T-helper 2 cell (primary cell): ENCODE data around the gene SPOCK2.

Source experiments
- DNase-seq, 5 experiments: peaks; one replicate each; pipeline versions ENCODE4 v3.0.0 to v3.0.0-alpha.2; 2012 to 2022

The SPOCK2 gene

DNA sequence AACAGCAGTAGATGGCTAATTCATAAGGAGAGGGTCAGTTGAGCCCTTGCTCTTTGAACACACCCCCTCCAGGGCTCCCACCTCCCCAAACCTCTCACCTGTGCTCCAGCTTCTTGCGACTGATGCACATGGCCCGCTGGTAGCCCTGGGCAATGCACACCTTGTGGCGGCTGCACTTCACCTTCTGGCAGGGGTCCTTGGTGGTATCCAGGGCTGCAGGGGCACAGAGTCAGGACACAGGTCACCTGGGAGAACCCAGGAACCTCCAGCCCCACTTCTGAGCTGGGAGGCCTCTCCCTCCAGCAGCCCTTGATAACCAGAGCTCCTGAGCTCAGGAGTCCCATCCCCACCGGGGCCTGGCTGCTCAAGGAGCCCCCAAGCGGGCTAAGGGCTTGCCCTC is 16.3 kb downstream of the SPOCK2 start:
- no peak for DNase-seq

GRCh38 chr10:72069751-72070526 is 18.4 kb downstream of the SPOCK2 start:
- DNase-seq: no peak

GRCh38 chr10:72068901-72069446 is 19.4 kb downstream of the SPOCK2 start:
- DNase-seq: no peak

GRCh38 chr10:72068126-72068765 is 20.1 kb downstream of the SPOCK2 start:
- DNase-seq: no peak

- no peak for DNase-seq
These were observed 20.8 kb downstream of the SPOCK2 start for GRCh38 chr10:72067463-72068125.

DNA sequence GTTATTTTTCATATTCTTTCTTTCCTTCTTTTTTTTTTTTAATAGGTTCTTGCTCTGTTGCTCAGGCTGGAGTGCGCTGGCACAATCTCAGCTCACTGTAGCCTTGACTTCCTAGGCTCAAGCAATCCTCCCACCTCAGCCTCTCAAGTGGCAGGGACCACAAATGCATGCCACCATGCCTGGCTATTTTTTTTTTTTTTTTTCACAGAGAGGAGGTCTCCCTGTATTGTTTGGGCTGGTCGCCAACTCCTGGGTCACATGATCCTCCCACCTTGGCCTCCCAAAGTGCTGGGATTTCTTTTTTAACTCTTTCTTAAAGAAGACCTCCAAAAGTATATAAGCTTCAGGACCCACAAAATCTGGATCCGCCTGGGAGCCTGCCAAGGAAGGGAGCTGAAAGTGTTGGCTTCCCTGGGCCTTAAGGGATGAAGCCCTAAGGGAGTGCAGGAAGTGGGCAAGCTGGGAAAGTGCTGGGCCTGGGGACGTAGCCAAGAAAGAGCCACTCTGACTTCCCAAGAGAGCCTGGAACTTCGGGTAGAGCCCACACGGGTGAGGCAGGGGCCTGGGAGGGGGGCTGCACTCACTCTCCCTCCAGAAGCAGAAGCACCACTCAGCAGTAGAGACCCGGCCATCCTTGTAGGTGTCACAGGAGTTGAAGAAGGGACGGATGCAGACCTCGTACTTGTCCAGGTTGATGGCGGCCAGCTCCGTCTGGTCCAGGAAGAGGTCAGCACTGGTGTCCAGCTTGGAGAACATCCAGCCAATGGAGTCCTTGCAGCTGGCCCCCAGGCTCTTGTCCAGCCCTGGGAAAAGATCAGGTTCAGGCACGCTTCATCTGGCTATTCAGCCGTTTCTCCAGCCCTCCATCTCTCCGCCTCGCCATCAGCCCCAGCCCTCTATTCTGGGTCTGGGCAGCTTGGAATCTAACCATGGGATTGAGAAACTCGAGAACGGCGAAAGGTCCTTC is 21.8 kb downstream of the SPOCK2 start:
- no peak for DNase-seq

DNA sequence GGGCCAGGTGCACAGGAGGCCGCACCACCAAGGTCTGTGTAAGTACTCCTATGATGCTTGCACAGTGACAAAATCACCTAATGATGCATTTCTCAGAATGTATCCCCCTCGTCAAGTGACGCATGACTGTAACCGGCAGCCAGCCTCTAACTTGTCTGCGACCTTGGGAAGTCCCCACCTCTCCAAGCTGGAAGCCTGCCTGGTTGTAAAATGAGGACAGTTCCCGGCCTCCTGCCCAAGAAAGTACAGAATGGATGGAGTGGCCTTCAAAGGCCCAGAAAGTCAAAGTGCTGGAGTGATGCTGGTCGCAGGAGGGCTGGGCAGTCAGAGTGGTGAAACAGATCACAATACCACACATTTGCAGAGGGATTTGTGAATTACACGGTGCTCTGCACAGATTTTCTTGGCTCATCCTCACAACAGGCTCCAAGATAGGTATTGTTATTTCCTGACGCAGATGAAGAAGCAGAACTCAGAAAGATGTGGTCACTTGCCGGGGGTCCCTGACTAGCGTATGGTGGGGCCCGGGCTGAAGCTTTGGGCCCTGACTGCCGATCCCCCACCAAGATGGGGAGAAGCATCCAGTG is 22.8 kb downstream of the SPOCK2 start:
- no peak for DNase-seq

- DNase-seq: no peak
These were observed 24.5 kb downstream of the SPOCK2 start for GRCh38 chr10:72063703-72064391.

- no peak for DNase-seq
These were observed 25.3 kb downstream of the SPOCK2 start for GRCh38 chr10:72062832-72063702.

DNA sequence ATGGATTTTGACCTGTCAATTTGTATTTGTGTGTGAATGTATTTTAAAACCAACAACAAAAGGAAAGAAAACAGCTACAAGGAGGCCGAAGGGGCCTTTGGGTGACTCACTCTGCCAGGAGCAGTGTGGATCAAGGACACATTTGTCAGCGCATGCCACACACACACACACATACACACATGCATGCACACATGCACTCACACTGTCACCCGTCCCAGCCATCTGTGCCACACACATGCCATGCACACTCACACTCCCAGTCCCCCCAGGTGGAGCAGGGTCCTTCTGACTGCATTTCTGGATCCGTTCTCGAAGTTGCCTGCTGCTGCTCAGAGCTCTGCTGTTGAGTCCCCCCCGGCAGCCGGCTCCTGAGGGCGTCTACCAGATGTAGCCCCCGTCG is 26.0 kb downstream of the SPOCK2 start:
- no peak for DNase-seq

DNA sequence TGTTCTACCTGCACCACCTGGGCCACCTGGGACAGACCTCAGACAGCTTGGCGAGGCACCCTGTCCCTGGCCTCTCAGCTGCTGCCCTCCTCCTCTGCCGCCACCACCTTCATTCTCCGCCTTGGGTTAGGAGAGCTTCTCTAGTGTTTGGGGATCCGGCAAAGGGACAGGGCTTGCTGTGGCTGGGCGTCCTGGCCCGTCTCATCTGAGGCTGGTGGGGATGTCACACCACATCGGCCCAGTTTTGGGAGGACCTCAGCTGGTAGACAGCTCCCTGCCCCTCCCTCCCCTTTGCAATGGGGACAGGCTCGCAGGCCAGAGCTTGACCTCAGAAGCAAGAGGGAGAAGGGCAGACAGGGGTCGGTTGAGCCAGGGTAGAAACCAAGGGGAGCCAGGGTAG is 26.4 kb downstream of the SPOCK2 start:
- no peak for DNase-seq

GRCh38 chr10:72061491-72061890 is 26.9 kb downstream of the SPOCK2 start:
- no peak for DNase-seq

DNA sequence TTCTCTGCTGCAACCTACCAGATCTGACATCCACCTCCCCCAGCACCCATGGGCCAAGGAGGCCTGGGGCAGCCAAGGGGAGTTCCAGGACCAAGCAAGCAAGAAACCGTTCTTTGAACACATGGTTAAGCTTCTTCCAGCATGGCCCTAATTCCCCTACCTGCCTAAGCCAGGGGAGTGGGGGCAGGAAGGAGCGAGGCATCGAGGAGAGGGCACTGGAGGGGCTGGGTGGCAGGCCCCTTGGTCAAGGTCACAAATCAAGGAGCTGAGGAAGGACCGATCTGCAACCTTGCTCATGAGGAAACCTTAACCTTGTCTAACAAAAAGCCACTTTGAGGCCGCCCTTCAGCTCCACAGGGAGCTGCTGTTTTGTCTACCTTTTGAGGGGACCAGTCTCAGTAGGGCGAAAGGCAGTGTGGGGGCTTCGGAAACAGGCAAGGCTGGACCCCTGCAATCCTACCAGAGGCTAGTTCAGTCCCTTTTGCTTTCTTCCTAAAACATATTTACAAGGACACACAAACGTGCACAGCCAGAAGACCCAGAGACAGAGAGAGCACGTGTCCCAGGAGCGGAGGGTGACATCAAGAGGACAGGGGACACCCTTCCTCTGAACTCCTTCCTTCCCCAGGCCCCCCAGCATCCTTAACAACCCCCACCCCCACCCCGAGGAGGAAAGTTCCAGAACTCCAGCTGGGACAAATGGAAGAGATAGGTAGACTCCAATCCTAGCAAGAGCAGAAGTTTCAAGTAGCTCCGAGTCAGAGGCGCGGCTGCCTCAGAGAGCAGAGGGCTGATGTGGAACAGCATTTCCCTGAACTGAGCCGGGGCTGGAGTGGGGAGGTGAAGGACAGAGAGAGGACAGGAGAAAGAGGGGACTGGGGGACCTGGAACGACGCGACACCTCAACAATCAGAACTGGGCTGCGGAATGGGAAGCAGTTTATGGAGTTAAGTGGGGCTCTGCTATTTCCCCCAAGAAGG is 28.2 kb downstream of the SPOCK2 start:
- DNase-seq: no peak

- DNase-seq: peak in 1 of 5 experiments; percentile 28
These were observed 29.1 kb downstream of the SPOCK2 start for GRCh38 chr10:72058989-72059842.

GRCh38 chr10:72058347-72058898 is 29.9 kb downstream of the SPOCK2 start:
- no peak for DNase-seq

DNA sequence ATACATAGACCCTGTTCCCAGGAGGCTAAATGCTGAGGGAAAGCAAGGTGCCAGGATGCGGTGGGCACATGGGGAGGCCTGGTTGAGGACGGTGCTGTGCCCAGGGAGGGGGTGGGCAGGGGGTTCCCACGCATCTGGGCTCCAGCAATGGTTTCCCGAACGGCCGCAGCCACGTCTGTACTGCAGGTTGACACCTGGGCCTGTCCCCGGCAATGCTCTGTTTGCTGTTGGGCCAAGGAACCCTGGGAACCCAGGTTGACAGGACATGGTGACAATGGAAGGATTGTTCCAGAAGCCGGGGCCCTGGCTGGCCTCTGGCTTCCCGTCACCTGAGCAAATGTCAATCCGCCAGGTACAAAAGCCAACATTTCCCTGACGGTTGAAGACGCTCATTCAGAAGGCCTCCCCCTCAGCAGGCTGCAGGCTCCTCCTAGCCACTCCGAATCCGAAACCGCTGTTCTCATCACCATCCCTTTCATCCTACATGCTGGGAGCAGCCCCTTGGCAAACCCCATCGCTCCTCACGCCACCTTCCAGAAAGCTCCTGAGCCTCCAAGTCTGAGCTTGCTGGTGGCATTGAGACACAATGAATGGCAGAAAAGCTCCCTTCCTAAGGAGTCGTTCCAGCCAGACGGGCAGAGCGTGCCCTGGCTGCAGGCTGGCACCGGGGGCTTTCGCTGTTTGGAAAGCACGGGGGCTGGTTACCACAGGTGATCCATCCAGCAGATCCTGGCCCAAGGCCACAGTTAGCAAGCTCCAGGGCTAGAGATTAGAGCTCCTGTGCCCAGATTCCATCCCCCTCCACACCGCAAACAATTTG is 31.2 kb downstream of the SPOCK2 start:
- DNase-seq: no peak

GRCh38 chr10:72056113-72056512 is 32.2 kb downstream of the SPOCK2 start:
- no peak for DNase-seq
